WTC11 (cell line): ENCODE data around the gene GNGT2. TPM values are rescaled to one million over a fixed set of nuclear protein-coding genes. Genes with fewer than 3 reads are reported as not detected.

Source experiments
- ATAC-seq: fragments of 200-7000 bp; cut with Tn5 transposase; 2 replicates; pipeline ENCODE4 v1.10.0; 2021; ENCODE audit warnings: mild to moderate bottlenecking, moderate library complexity
- CTCF ChIA-PET: fragments of 300-600 bp; sonication (Branson Sonifier 250); formaldehyde crosslinking; loops from one replicate; lab custom pipeline; 2021; ENCODE audit warnings: antibody characterized with exemption; lab: Charles Lee
- POLR2A ChIA-PET: fragments of 350-600 bp; sonication (Branson Sonifier 250); formaldehyde crosslinking; loops from one replicate; lab custom pipeline; 2021; ENCODE audit warnings: antibody characterized with exemption; lab: Charles Lee
- DNase-seq: peaks from one replicate; pipeline ENCODE4 v3.0.0; 2021; ENCODE audit warnings: low spot score
- H3K27ac Mint-ChIP-seq: 2 replicates; pipeline ENCODE4 v1.8.0; 2021; ENCODE audit warnings: mixed read lengths
- H3K27me3 Mint-ChIP-seq: 2 replicates; pipeline ENCODE4 v1.8.0; 2021; ENCODE audit warnings: low read depth, mild to moderate bottlenecking, moderate library complexity, mixed read lengths
- H3K36me3 Mint-ChIP-seq: 2 replicates; pipeline ENCODE4 v1.8.0; 2021; ENCODE audit warnings: mixed read lengths
- H3K4me1 Mint-ChIP-seq: 2 replicates; pipeline ENCODE4 v1.8.0; 2022; ENCODE audit warnings: mixed read lengths
- H3K4me3 Mint-ChIP-seq: 2 replicates; pipeline ENCODE4 v1.8.0; 2021; ENCODE audit warnings: mild to moderate bottlenecking, moderate library complexity, mixed read lengths
- H3K9me3 Mint-ChIP-seq: 2 replicates; pipeline ENCODE4 v1.8.0; 2021; ENCODE audit warnings: mixed read lengths
- ATF6 ChIP-seq: sonication (generic); formaldehyde crosslinking; IDR thresholded peaks from 2 replicates; pipeline ENCODE4 v1.8.1; 2023; ENCODE audit warnings: mild to moderate bottlenecking, missing genetic modification reagents
- E2F4 ChIP-seq: sonication (generic); formaldehyde crosslinking; IDR thresholded peaks from 2 replicates; pipeline ENCODE4 v1.8.1; 2022; ENCODE audit warnings: low read depth, mild to moderate bottlenecking, moderate library complexity, missing genetic modification reagents, borderline replicate concordance
- ERG ChIP-seq: fragments of 250-450 bp; sonication (Bioruptor Pico); IDR thresholded peaks from 2 replicates; pipeline ENCODE4 v1.8.0; 2021; ENCODE audit warnings: mild to moderate bottlenecking
- GTF2I ChIP-seq: fragments of 250-450 bp; sonication (Bioruptor Pico); conservative IDR thresholded peaks from 2 replicates; pipeline ENCODE4 v1.4.0; 2021; ENCODE audit warnings: mild to moderate bottlenecking
- KAT7 ChIP-seq: sonication (generic); formaldehyde crosslinking; IDR thresholded peaks from 2 replicates; pipeline ENCODE4 v1.8.1; 2023; ENCODE audit warnings: missing genetic modification reagents, mild to moderate bottlenecking, borderline replicate concordance
- MXD4 ChIP-seq: fragments of 250-450 bp; sonication (Bioruptor Pico); IDR thresholded peaks from 2 replicates; pipeline ENCODE4 v1.8.0; 2021; ENCODE audit warnings: mild to moderate bottlenecking, moderate library complexity, borderline replicate concordance
- NR1H2 ChIP-seq: sonication (generic); formaldehyde crosslinking; IDR thresholded peaks from 2 replicates; pipeline ENCODE4 v1.9.0; 2021; ENCODE audit warnings: mild to moderate bottlenecking, moderate library complexity, missing genetic modification reagents
- NR2C2 ChIP-seq: sonication (generic); formaldehyde crosslinking; IDR thresholded peaks from 2 replicates; pipeline ENCODE4 v1.8.0; 2022; ENCODE audit warnings: mild to moderate bottlenecking, missing genetic modification reagents
- TCF7 ChIP-seq: sonication (generic); formaldehyde crosslinking; IDR thresholded peaks from 2 replicates; pipeline ENCODE4 v1.8.0; 2022; ENCODE audit warnings: mild to moderate bottlenecking, low read depth, missing genetic modification reagents, moderate library complexity
- TEAD4 ChIP-seq: sonication (generic); formaldehyde crosslinking; IDR thresholded peaks from 2 replicates; pipeline ENCODE4 v1.8.0; 2022; ENCODE audit warnings: mild to moderate bottlenecking, missing genetic modification reagents
- ZNF423 ChIP-seq: fragments of 250-450 bp; sonication (Bioruptor Pico); IDR thresholded peaks from 2 replicates; pipeline ENCODE4 v2.1.2; 2022; ENCODE audit warnings: mild to moderate bottlenecking, moderate library complexity
- total RNA-seq: library from RNA; stranded (reverse); gene quantifications from 3 replicates; pipeline ENCODE4 v1.2.3, GENCODE V29; 2021
- TF ChIP-seq, protein P1 (sequence below): sonication (generic); formaldehyde crosslinking; conservative IDR thresholded peaks from 2 replicates; pipeline ENCODE4 v1.8.1; 2022; ENCODE audit warnings: mild to moderate bottlenecking, missing genetic modification reagents
- TF ChIP-seq, protein P2 (sequence below): sonication (generic); formaldehyde crosslinking; IDR thresholded peaks from 2 replicates; pipeline ENCODE4 v1.8.1; 2023; ENCODE audit warnings: mild to moderate bottlenecking, missing genetic modification reagents, borderline replicate concordance
- TF ChIP-seq, protein P3 (sequence below): sonication (generic); formaldehyde crosslinking; IDR thresholded peaks from 2 replicates; pipeline ENCODE4 v1.8.0; 2023; ENCODE audit warnings: missing genetic modification reagents
- TF ChIP-seq, protein P4 (sequence below): fragments of 250-450 bp; sonication (Bioruptor Pico); IDR thresholded peaks from 2 replicates; pipeline ENCODE4 v2.1.2; 2022; ENCODE audit warnings: mild to moderate bottlenecking, moderate library complexity

GNGT2 gene
- total RNA-seq, 1 experiment from 2014 or later: 0.70 TPM

DNA sequence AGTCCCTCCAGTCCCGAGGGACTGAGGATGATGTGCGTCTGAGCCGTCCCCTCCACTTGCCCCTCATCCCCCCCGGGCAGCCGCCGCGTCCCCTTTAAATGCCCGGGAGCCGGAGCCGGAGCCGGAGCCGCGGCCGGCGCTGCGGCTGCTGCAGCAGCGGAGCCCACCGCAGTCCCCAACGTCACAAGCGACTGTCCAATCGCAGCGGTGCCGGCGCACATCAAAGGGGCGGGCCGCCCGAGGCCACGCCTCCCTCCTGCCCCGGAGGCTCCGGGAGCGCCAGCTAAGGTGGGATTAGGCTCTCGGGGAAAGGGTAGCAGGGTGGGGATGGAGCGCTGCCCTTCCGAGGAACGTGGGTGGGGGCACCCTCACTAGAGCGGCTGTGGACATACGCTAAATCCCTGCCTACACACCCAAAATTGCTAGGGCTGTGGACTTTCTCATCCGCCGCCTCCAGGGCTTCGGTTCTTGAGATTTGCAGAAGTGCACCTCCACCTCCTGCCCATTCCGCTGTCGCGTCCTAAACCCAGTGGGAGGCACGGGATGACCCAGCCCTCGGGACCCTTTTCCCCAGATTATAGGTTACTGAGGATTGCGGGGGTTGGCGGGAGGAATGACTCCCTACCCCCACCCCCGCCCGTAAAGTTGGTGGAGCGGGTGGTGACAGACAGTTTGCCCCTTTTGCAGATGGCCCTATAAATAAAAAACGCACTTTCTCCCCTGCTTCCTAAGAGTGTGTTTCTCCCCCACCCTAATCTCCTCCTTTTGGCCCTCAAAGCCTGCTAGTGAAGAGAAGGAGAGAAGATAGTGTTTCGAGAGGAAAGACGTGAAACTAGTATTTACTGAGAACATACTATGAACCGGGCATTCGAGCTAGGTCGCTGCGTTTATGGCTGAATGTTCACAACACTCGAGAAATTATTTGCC lies 20.5 kb upstream of the GNGT2 start, which contains the start of gene PHOSPHO1 (continued):
- TF ChIP-seq, protein P1, sequence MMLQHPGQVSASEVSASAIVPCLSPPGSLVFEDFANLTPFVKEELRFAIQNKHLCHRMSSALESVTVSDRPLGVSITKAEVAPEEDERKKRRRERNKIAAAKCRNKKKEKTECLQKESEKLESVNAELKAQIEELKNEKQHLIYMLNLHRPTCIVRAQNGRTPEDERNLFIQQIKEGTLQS (CRISPR knock-in tag): no peak
- 0 out of 2 replicates have a peak, but pooled peaks have one; percentile 48 for TF ChIP-seq KAT7 (CRISPR knock-in tag)
- no peak for TF ChIP-seq NR1H2 (CRISPR knock-in tag)
- TF ChIP-seq ATF6 (CRISPR knock-in tag): no peak

GRCh38 chr17:49229805-49230600 lies 19.6 kb upstream of the GNGT2 start:
- POLR2A ChIA-PET: interaction anchor here (0.6 kb wide), 1 partner anchor 156 kb away, joined by 3 read pairs; no protein-coding TSS in a partner anchor
- CTCF ChIA-PET: interaction anchor here (0.6 to 5.1 kb wide), 13 partner anchors 24 to 558 kb away, joined by 3 to 30 read pairs (median 5); no protein-coding TSS in a partner anchor

GRCh38 chr17:49229076-49229804 lies 18.9 kb upstream of the GNGT2 start:
- POLR2A ChIA-PET: interaction anchor here (0.6 kb wide), 1 partner anchor 155 kb away, joined by 3 read pairs; no protein-coding TSS in a partner anchor
- no peak for DNase-seq
- TF ChIP-seq E2F4 (CRISPR knock-in tag) (no peak), MXD4 (no peak), TEAD4 (CRISPR knock-in tag) (no peak), NR2C2 (CRISPR knock-in tag) (no peak), ERG (CRISPR knock-in tag) (no peak), ZNF423 (CRISPR knock-in tag) (no peak), NR1H2 (CRISPR knock-in tag) (no peak)
- TF ChIP-seq, protein P2, sequence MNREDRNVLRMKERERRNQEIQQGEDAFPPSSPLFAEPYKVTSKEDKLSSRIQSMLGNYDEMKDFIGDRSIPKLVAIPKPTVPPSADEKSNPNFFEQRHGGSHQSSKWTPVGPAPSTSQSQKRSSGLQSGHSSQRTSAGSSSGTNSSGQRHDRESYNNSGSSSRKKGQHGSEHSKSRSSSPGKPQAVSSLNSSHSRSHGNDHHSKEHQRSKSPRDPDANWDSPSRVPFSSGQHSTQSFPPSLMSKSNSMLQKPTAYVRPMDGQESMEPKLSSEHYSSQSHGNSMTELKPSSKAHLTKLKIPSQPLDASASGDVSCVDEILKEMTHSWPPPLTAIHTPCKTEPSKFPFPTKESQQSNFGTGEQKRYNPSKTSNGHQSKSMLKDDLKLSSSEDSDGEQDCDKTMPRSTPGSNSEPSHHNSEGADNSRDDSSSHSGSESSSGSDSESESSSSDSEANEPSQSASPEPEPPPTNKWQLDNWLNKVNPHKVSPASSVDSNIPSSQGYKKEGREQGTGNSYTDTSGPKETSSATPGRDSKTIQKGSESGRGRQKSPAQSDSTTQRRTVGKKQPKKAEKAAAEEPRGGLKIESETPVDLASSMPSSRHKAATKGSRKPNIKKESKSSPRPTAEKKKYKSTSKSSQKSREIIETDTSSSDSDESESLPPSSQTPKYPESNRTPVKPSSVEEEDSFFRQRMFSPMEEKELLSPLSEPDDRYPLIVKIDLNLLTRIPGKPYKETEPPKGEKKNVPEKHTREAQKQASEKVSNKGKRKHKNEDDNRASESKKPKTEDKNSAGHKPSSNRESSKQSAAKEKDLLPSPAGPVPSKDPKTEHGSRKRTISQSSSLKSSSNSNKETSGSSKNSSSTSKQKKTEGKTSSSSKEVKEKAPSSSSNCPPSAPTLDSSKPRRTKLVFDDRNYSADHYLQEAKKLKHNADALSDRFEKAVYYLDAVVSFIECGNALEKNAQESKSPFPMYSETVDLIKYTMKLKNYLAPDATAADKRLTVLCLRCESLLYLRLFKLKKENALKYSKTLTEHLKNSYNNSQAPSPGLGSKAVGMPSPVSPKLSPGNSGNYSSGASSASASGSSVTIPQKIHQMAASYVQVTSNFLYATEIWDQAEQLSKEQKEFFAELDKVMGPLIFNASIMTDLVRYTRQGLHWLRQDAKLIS (CRISPR knock-in tag): no peak
- TF ChIP-seq, protein P3, sequence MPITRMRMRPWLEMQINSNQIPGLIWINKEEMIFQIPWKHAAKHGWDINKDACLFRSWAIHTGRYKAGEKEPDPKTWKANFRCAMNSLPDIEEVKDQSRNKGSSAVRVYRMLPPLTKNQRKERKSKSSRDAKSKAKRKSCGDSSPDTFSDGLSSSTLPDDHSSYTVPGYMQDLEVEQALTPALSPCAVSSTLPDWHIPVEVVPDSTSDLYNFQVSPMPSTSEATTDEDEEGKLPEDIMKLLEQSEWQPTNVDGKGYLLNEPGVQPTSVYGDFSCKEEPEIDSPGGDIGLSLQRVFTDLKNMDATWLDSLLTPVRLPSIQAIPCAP (CRISPR knock-in tag): no peak
- TF ChIP-seq, protein P4, sequence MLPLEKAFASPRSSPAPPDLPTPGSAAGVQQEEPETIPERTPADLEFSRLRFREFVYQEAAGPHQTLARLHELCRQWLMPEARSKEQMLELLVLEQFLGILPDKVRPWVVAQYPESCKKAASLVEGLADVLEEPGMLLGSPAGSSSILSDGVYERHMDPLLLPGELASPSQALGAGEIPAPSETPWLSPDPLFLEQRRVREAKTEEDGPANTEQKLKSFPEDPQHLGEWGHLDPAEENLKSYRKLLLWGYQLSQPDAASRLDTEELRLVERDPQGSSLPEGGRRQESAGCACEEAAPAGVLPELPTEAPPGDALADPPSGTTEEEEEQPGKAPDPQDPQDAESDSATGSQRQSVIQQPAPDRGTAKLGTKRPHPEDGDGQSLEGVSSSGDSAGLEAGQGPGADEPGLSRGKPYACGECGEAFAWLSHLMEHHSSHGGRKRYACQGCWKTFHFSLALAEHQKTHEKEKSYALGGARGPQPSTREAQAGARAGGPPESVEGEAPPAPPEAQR (CRISPR knock-in tag): no peak

More at GRCh38 chr17:49229805-49230600, 19.6 kb upstream of the GNGT2 start:
- Mint-ChIP-seq H3K4me1 (peaks cover 26% of the 10 kb centered on the region), H3K4me3 (peak overlapping the region; percentile 85), H3K27me3 (peaks cover 79% of the 10 kb centered on the region), H3K36me3 (no peaks in the 10 kb centered on the region), H3K9me3 (no peaks in the 10 kb centered on the region), H3K27ac (no peak overlapping the region)
- TF ChIP-seq GTF2I (CRISPR knock-in tag) (peak; percentile 80; the same call in 1 of the 2 replicates), TCF7 (CRISPR knock-in tag) (no peak)
- peak; percentile 5 for ATAC-seq
- no peak for DNase-seq

More at GRCh38 chr17:49229076-49229804, 18.9 kb upstream of the GNGT2 start:
- Mint-ChIP-seq H3K4me1 (peaks cover 27% of the 10 kb centered on the region), H3K27ac (no peak overlapping the region), H3K27me3 (peaks cover 87% of the 10 kb centered on the region), H3K36me3 (no peaks in the 10 kb centered on the region), H3K4me3 (peak overlapping the region; percentile 85), H3K9me3 (no peaks in the 10 kb centered on the region)
- CTCF ChIA-PET: interaction anchor here (0.6 to 5.1 kb wide), 9 partner anchors 17 to 558 kb away, joined by 3 to 30 read pairs (median 3); no protein-coding TSS in a partner anchor
- no peak for ATAC-seq
